Thyroid gland (tissue), 4 donors: Measurements from ENCODE around the gene EXOC4.

Experiments
- POLR2A ChIP-seq, 2 donors: fragments of 450-650 bp; IDR thresholded peaks; one replicate each; pipeline ENCODE4 v1.6.1; 2017; ENCODE audit warnings: antibody characterized with exemption in 2 of 2, mild to moderate bottlenecking in 2 of 2, moderate library complexity in 1 of 2
- TF ChIP-seq, protein P1 (sequence below), 6 experiments: fragments of 200-600 bp in 3 of 6; fragments of 450-650 bp in 3 of 6; sonication (generic) in 3 of 6; IDR thresholded peaks; one replicate each; pipeline ENCODE4 v1.5.1; 2016 to 2019; ENCODE audit warnings: antibody characterized with exemption in 6 of 6, mild to moderate bottlenecking in 2 of 6, inconsistent platforms in 1 of 6, moderate library complexity in 1 of 6

DNA sequence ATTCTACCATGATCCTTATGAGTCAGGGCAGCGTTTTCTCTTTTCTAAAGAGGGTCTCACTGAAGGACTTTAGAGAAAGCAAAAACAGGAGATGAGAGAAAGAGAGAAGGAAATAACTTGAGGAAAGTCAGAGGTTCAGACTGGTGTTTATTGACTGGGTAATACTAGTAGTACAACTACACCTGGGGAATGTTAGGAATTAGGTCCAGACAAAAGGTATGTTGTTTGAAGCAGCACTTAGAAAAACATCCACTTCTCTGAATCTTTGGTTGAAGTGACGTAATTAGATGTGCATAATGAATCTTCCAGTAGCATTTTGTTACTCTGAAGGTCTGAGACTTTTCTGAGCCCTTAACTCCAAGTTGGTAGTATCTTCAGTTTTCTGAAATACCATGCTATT is 494.0 kb downstream of the EXOC4 start:
- TF ChIP-seq, protein P1, sequence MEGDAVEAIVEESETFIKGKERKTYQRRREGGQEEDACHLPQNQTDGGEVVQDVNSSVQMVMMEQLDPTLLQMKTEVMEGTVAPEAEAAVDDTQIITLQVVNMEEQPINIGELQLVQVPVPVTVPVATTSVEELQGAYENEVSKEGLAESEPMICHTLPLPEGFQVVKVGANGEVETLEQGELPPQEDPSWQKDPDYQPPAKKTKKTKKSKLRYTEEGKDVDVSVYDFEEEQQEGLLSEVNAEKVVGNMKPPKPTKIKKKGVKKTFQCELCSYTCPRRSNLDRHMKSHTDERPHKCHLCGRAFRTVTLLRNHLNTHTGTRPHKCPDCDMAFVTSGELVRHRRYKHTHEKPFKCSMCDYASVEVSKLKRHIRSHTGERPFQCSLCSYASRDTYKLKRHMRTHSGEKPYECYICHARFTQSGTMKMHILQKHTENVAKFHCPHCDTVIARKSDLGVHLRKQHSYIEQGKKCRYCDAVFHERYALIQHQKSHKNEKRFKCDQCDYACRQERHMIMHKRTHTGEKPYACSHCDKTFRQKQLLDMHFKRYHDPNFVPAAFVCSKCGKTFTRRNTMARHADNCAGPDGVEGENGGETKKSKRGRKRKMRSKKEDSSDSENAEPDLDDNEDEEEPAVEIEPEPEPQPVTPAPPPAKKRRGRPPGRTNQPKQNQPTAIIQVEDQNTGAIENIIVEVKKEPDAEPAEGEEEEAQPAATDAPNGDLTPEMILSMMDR (IDR thresholded peaks at IDR 0.05), result no peak
- TF ChIP-seq POLR2A (IDR thresholded peaks at IDR 0.05), result no peak
